ENCODE measurements around the gene DDX1. TPM values are rescaled to one million over a fixed set of nuclear protein-coding genes. Genes with fewer than 3 reads are reported as not detected.

DDX1 gene
- total and polyA plus RNA-seq, 2 donors (not counting 3 experiments of a cell fraction or from before 2014, with no cell fraction given), result 41.2 to 117 TPM

DNA sequence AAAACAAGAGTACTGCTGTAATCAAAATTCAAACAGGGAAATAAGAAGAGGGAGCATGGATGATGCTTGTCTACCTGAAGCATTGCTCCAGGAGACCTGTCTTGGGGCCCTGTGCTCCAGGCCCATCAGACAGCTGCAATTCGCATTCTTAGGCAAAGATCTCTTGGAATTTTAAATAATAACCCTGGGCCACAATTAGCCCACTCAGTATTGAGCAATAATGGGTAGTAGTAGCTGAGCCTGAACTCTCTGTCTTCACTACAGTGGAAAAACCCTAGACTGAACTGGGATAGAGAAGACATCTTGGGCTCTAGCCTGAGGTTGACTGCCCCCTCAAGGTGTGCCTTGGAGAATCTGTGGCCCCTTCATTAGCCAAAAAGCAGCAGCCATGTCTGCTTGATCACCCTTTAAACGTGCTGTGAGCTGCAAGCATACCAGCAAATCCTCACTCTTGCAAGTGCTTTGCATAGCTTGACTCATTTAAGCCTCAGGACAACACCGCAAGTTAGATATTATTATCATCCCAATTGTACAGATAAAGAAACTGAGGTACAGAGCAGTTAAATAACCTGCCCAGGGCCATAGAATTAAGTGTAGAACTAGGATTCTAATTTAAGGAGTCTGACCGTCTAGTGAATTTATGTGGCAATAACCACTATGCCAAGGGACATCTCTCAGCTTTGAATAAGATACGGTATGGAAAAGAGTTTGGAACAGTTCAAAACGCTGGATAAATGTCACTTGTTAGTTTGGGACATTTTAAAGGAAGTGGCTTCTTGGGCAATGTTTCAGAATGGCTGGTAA, 69.0 kb downstream of the DDX1 start:
- Histone ChIP-seq H3K9me3 (replicated peaks; ENCODE audit: control insufficient read depth, insufficient read depth, low read length) (no peaks in the 10 kb centered on the region), H3K9ac (replicated peaks; ENCODE audit: extremely low read depth, insufficient read depth, low read length) (no peak overlapping the region), H3K9me1 (replicated peaks; ENCODE audit: control insufficient read depth, extremely low read depth, insufficient read depth, low read length) (no peaks in the 10 kb centered on the region), H3K79me2 (ENCODE audit: control insufficient read depth, insufficient read depth, low read length) (no peaks in the 10 kb centered on the region), H3K36me3 (ENCODE audit: control insufficient read depth in 2 of 2, extremely low read depth in 1 of 2, insufficient read depth in 2 of 2, low read length in 2 of 2) (no peaks in the 10 kb centered on the region), H3K4me1 (ENCODE audit: control insufficient read depth, extremely low read depth, insufficient read depth, low read length) (no peaks in the 10 kb centered on the region), H3K4me2 (ENCODE audit: insufficient read depth, low read length) (no peak overlapping the region), H3K4me3 (replicated peaks in 1 of 3; ENCODE audit: insufficient read depth in 1 of 3, low read depth in 1 of 3, low read length in 3 of 3) (no peak overlapping the region), H4K20me1 (replicated peaks; ENCODE audit: control insufficient read depth, extremely low read depth, insufficient read depth, low read length) (no peaks in the 10 kb centered on the region), H2AFZ (ENCODE audit: low read depth, low read length) (no peak overlapping the region), H3K27me3 (ENCODE audit: control insufficient read depth in 2 of 2, insufficient read depth in 2 of 2, low read length in 2 of 2) (peaks cover 0 to 7% of the 10 kb centered on the region in 2 experiments), H3K27ac (ENCODE audit: insufficient read depth, low read depth, low read length) (no peak overlapping the region)
- no peak for TF ChIP-seq POLR2AphosphoS5 (IDR thresholded peaks at IDR 0.05; ENCODE audit: insufficient read depth, low read depth, low read length)
- no peak for TF ChIP-seq GATA2 (IDR thresholded peaks at IDR 0.05; ENCODE audit: insufficient read depth, insufficient read length, low read depth, low read length)
- TF ChIP-seq CTCF (IDR thresholded peaks at IDR 0.05; ENCODE audit: extremely low read depth in 1 of 2, insufficient read depth in 1 of 2, low read depth in 1 of 2, low read length in 2 of 2), result no peak
- no peak for TF ChIP-seq FOS (IDR thresholded peaks at IDR 0.05; ENCODE audit: borderline replicate concordance, insufficient read depth, low read length)
- no peak for TF ChIP-seq JUN (IDR thresholded peaks at IDR 0.05; ENCODE audit: borderline replicate concordance, insufficient read depth, insufficient read length, low read depth)
- no peak for TF ChIP-seq MAX (IDR thresholded peaks at IDR 0.05; ENCODE audit: insufficient read depth, insufficient read length)
- no peak for TF ChIP-seq POLR2A (IDR thresholded peaks at IDR 0.05; ENCODE audit: low read depth, low read length)
- no peak for TF ChIP-seq MYC (IDR thresholded peaks at IDR 0.05; ENCODE audit: low read depth, low read length)
- TF ChIP-seq EZH2 (IDR thresholded peaks at IDR 0.05; ENCODE audit: borderline replicate concordance, low read depth, low read length, severe bottlenecking), result no peak
- BruUV-seq (replicated peaks), result no TSS peak
- ChIA-PET CTCF (no interaction called here), POLR2A (no interaction called here)
- DNase-seq (ENCODE audit: low read depth, low spot score) (no peak), FAIRE-seq (no peak)
- intact Hi-C loops (cut with micrococcal nuclease) (no loop called here), dilution Hi-C loops (cut with MboI; ENCODE audit: extremely low pct_ligation_motif_present, low sequenced_read_pairs) (no loop called here)

Measured in endothelial cell of umbilical vein (primary cell).